ENCODE data around the gene PMPCA. TPM values are rescaled to one million over a fixed set of nuclear protein-coding genes. Genes with fewer than 3 reads are reported as not detected.

The PMPCA gene
- total RNA-seq, 1 donor from 2014 or later = 80.9 TPM

DNA sequence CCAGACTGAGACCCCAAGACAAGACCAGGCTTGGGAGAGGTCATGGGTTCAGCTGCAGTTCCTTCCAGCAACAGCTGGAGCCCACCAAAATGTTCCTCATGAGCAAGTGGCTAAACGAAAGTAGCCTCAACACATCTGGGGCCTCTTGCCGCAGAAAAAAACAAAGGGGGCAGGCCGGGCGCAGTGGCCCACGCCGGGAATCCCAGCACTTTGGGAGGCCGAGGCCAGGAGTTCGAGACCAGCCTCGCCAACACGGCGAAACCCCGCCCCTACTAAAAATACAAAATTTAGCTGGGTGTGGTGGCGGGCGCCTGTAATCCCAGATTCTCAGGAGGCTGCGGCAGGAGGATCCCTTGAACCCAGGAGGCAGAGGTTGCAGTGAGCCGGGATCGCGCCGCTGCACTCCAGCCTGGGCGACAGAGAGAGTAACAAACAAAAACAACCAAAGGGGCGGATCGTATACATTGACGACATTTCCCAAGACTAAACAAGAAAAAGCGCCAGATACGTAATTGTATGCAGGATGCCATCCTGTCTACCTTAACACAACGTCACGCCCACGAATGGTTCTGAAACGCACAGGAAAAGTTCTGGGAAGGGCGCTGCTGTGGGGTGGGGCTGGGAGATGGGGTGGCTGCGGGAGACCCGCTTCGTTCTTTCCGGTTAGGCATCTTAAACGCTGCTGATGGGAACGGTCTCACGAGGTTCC lies 27.5 kb downstream of the PMPCA start:
- intact Hi-C loops (cut with micrococcal nuclease) = no loop called here
- Histone ChIP-seq H3K27ac (replicated peaks) (peak overlapping the region; percentile 91), H3K36me3 (peaks cover 39% of the 10 kb centered on the region), H3K4me3 (peak overlapping the region; percentile 98), H3K4me1 (peaks cover 50% of the 10 kb centered on the region), H3K27me3 (ENCODE audit: low read depth) (no peaks in the 10 kb centered on the region), H3K9me3 (replicated peaks) (no peaks in the 10 kb centered on the region)
- DNase-seq = no peak
- TF ChIP-seq, protein P1, sequence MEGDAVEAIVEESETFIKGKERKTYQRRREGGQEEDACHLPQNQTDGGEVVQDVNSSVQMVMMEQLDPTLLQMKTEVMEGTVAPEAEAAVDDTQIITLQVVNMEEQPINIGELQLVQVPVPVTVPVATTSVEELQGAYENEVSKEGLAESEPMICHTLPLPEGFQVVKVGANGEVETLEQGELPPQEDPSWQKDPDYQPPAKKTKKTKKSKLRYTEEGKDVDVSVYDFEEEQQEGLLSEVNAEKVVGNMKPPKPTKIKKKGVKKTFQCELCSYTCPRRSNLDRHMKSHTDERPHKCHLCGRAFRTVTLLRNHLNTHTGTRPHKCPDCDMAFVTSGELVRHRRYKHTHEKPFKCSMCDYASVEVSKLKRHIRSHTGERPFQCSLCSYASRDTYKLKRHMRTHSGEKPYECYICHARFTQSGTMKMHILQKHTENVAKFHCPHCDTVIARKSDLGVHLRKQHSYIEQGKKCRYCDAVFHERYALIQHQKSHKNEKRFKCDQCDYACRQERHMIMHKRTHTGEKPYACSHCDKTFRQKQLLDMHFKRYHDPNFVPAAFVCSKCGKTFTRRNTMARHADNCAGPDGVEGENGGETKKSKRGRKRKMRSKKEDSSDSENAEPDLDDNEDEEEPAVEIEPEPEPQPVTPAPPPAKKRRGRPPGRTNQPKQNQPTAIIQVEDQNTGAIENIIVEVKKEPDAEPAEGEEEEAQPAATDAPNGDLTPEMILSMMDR (IDR thresholded peaks at IDR 0.05; ENCODE audit: borderline replicate concordance) = no peak

DNA sequence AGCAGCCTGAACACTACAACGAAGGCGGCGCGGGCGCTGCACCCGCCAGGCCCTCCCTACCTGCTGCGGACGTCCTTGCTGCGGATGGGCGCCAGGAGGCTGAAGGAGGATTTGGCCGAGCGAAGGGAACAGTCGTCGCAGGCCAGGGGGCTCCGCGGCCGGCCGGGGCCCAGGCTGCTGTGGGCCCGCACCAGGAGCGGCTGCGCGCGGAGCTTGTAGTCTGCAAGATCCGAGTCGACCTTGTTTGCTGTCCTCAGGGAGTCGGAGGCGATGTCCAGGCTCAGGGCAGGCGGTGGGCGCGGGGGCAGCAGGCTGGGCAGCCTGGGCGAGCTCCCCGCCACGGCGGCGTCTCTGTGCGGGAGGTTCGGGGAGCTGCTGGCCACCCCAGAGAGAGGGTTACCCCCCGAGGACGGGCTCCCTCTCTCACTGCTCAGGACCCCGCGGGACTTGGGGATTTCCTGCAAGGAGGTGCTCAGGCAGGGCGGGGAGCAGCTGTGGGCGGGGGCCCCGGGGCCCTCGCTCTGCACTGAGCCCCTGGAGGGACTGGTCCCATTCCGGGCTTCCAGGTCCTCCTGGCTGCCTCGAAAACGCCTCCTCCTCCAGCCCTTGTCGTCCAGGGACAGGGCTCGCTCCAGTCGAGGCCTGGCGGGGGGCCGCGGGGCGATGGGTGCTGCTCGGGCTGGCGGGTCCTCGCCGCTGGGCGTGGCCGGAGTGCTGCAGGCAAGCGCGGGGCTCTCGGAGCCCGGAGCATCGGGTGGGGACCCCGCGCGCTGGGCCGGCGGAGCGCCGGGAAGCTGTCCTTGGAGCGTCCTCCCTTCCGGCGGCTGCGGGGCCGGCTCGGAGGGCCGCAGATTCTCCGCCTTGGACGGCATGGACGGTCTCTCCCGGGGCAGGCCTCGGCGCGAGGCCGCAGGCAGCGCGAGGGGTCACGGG lies 28.4 kb downstream of the PMPCA start:
- DNase-seq = no peak
- Histone ChIP-seq H3K9me3 (replicated peaks) (no peaks in the 10 kb centered on the region), H3K4me1 (peaks cover 50% of the 10 kb centered on the region), H3K36me3 (peaks cover 41% of the 10 kb centered on the region), H3K27me3 (ENCODE audit: low read depth) (no peaks in the 10 kb centered on the region), H3K27ac (replicated peaks) (peak overlapping the region; percentile 91), H3K4me3 (peak overlapping the region; percentile 98)
- intact Hi-C loops (cut with micrococcal nuclease) = no loop called here
- TF ChIP-seq, protein P1 (IDR thresholded peaks at IDR 0.05; ENCODE audit: borderline replicate concordance) = no peak

DNA sequence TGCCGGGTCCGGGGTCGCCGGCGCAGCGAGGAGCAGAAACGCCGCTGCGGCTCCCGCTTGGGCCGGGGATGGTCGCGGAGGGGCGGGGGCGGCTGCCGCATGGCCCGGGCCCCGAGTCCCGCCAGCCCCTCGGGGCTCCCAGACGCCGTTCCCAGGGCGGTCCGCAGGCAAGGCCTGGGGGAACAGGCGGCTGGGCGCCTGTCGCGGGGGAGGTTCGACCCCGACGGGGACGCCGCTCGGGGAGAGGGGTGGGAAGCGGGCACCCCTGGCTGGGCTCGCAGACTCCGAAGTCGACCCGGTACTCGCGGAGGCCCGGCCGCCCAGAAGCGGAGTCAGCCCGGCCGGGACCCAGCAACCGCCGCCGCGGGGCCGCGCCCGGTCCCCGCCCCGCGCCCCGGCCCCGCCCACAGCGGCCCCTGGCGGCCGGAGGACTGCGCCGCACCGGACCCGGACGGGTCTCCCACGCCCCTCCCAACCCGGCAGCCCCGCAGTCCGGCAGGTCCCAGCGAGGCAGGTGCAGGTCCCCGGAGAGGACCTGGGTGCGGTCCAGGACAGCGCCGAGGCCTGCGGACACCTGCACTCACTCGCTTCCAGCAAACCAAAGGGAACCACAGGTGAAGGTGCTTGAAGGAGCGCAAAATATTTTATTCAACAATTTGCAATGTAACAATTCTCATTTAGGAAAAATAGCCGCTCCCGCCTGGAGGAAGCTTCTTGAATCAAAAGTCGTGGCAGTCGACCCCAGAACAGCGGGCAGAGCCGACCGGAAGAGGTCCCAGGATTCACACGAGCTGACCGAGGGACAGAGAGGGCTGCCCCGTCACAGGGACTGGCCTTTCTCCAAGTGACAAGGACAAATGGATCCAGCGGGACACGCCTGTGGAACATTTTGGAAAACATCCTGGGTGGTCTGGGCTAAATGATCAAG lies 29.3 kb downstream of the PMPCA start, which contains the start of gene INPP5E:
Gene INPP5E, minus strand, starts transcription at position 365 of the 928 bp plus-strand sequence. CDS start 426 bp downstream, outside the sequence.
- H3K9me3 ChIP-seq (replicated peaks) = no peaks in the 10 kb centered on the region
- intact Hi-C loops (cut with micrococcal nuclease) = no loop called here
- H3K27me3 ChIP-seq (ENCODE audit: low read depth) = no peaks in the 10 kb centered on the region
- peak; percentile 80 for DNase-seq
- H3K4me3 ChIP-seq = peak within 1 kb of the TSS; percentile 98
- TF ChIP-seq, protein P1 (IDR thresholded peaks at IDR 0.05; ENCODE audit: borderline replicate concordance) = peak; percentile 85
- peak within 1 kb of the TSS; percentile 91 for H3K27ac ChIP-seq (replicated peaks)
- peaks cover 50% of the 10 kb centered on the region for H3K4me1 ChIP-seq
- peaks cover 50% of the 10 kb centered on the region for H3K36me3 ChIP-seq

DNA sequence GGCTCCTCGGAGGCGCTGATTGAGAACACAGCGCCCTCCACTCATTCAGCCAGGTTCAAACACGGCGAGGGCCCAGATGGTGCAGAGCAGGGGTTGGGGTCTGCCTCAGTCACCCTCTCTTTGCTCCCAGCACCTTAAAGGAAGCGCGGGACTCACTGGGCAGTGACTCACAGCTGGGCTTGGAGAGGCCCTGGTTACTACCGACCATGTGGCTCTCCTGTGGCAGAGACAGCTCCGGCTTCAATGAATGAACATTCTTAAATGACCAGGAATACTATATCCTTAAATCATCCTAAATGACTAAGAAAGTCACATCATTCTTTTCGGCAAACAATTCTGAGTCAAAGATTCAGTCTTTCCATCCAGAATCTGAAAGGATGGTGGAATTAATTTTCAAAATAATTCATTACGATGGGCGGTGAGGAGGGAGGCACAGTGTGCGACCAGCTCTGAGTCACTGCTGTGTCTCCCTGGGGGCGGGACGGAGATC lies 30.8 kb downstream of the PMPCA start:
- Histone ChIP-seq H3K27ac (replicated peaks) (peak overlapping the region; percentile 91), H3K9me3 (replicated peaks) (no peaks in the 10 kb centered on the region), H3K4me3 (no peak overlapping the region), H3K4me1 (peaks cover 44% of the 10 kb centered on the region), H3K27me3 (ENCODE audit: low read depth) (no peaks in the 10 kb centered on the region), H3K36me3 (peaks cover 56% of the 10 kb centered on the region)
- intact Hi-C loops (cut with micrococcal nuclease) = no loop called here
- DNase-seq = no peak
- TF ChIP-seq, protein P1 (IDR thresholded peaks at IDR 0.05; ENCODE audit: borderline replicate concordance) = no peak
